ENCODE data around the gene ADAMTS2.

DNA sequence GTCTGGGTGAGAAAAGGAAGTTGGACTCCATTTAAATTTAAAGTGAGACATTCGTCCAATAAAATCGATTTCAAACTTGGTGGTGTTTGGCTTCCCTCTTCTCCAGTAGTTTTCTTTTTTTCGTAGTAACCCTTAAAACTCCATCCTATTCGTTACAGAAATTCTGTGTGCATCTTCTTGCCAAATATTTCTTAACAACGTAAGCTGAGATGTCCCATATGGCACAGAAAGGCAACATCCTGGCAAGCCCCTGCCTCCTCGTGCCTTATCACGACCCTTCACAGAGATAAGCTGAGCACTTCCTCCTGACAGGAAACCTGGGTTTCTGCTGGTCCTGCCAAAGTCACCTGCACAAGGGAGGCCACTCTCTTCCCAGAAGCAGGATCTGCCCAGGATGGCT lies 11.8 kb upstream of the ADAMTS2 start:
- TF ChIP-seq POLR2AphosphoS5 (IDR thresholded peaks at IDR 0.05; ENCODE audit: low read depth, low read length) (no peak), RAD21 (IDR thresholded peaks at IDR 0.05 in 1 of 2, conservative IDR thresholded peaks at IDR 0.05 in 1 of 2; ENCODE audit: low read depth in 2 of 2, low read length in 2 of 2) (no peak), SIN3A (conservative IDR thresholded peaks at IDR 0.05 in 1 of 2, IDR thresholded peaks at IDR 0.05 in 1 of 2; ENCODE audit: low read depth in 1 of 2, low read length in 2 of 2) (no peak), CTCF (IDR thresholded peaks at IDR 0.05; ENCODE audit: control extremely low read depth in 1 of 3, insufficient read depth in 1 of 3, low read depth in 1 of 3, low read length in 3 of 3) (no peak), BCL11A (IDR thresholded peaks at IDR 0.05; ENCODE audit: low read depth in 2 of 2, low read length in 2 of 2) (no peak), CREB1 (IDR thresholded peaks at IDR 0.05) (no peak), POLR2A (IDR thresholded peaks at IDR 0.05; ENCODE audit: control extremely low read depth in 1 of 2, low read depth in 2 of 2, low read length in 2 of 2) (no peak), MAX (IDR thresholded peaks at IDR 0.05) (no peak), YY1 (IDR thresholded peaks at IDR 0.05; ENCODE audit: low read depth, low read length) (no peak), SUZ12 (IDR thresholded peaks at IDR 0.05; ENCODE audit: low read length) (no peak), EP300 (IDR thresholded peaks at IDR 0.05; ENCODE audit: borderline replicate concordance in 1 of 2, low read depth in 2 of 2, low read length in 2 of 2) (no peak)
